Retina (tissue), 1 donor: ENCODE measurements around the gene PRSS57.
"Not testable (repeated sequence)": the region's sequence is repeated elsewhere in the genome, so short reads cannot be mapped to it uniquely, and the experiment has no call there.

Source experiments
- DNase-seq: peaks from one replicate; pipeline ENCODE4 v3.0.0-alpha.2; 2016

PRSS57 gene

DNA sequence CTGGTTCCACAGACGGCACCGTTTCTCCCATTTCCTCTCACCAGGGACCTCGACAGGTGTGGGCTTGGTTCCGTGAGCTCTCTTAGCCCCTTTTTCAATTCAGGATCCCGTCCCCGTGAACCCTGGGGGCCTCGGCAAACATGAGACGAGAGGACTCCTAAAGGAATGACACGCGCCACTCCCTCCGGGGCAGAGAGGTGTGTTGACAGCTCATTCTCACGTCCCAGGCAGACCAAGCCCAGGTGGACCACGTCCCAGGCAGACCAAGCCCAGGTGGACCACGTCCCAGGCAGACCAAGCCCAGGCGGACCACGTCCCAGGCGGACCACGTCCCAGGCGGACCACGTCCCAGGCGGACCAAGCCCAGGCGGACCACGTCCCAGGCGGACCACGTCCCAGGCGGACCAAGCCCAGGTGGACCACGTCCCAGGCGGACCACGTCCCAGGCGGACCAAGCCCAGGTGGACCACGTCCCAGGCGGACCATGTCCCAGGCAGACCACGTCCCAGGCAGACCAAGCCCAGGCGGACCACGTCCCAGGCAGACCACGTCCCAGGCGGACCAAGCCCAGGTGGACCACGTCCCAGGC, 28.2 kb downstream of the PRSS57 start:
- DNase-seq, result not testable (repeated sequence)

GRCh38 chr19:664913-665443, 30.3 kb downstream of the PRSS57 start:
- DNase-seq, result peak; percentile 95

GRCh38 chr19:663682-664117, 31.6 kb downstream of the PRSS57 start:
- DNase-seq, result no peak

- DNase-seq, result peak; percentile 90
These were observed 32.1 kb downstream of the PRSS57 start, which contains the start of gene RNF126 for GRCh38 chr19:662962-663681. Gene RNF126 (minus strand): TSS chr19:663214. CDS start chr19:663121, 93 bp downstream.

DNA sequence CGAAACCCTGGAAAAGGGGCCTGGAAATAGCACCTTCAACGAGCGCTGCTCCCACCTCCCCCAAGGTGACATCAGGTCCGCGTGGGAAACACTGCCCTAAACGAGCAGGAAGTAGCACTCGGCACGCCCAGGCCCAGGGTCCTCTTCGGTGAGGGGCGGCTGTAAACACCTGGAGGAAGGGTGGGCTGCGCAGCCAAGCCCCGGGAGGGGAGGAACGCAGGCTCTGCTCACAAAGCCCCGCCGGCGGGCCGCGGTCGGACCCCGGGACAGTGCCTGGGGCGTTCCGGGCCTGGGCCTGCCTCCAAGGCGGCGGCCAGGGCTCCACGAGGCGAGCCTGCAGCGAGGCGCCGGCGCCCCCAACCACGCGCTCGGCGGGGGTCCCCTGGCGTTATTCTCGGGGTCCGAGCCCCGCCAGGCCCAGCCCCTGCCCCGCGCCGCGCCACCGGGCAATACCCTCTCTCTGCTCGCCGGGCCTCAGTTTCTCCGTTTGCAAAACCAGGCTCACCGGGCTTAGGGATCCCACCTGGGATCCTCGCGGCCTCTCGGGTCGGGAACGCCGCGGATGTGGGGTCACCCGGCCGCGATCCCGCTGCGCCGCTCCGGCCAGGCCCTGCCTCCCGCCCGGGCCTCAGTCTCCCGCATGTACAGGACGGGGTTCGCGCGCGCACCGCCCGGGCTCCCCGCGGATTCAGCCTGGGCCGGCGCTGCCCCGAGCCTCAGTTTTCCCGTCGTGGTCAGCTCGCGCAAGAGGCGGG, 32.9 kb downstream of the PRSS57 start:
- DNase-seq, result no peak

DNA sequence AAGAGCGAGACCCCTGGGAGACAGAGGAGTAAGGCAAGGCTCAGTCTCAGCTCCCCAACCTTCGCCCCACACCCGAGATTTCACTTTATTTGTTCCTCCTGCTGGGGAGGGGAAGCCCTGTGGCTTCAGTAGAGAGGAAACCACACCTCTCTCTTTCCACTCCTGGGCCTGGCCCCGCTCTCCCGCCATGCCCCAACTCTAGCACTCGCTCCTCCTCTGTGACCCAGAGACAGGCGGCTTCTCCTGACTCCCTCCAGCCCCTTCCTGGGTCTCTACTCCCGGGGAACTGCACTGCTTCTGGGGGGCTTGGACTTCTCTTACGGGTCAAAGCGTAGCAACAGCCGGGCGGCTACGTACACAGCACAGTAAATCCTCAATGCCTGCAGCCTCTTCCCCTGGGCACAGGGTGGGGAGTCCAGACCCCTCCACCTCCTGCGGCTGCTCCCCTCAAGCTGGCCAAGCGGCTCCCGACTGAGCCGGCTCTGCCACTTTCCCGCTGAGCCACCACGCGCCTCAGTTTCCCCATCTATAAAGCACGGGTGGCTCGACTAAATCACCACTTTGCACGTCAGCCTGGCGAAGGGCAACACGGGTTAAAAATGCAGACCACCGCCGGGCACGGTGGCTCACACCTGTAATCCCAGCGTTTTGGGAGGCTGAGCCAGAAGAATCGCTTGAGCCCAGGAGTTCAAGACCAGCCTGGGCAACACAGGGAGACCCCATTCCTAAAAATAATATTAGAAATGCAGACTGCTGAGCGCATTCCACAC, 33.6 kb downstream of the PRSS57 start:
- DNase-seq, result no peak

DNA sequence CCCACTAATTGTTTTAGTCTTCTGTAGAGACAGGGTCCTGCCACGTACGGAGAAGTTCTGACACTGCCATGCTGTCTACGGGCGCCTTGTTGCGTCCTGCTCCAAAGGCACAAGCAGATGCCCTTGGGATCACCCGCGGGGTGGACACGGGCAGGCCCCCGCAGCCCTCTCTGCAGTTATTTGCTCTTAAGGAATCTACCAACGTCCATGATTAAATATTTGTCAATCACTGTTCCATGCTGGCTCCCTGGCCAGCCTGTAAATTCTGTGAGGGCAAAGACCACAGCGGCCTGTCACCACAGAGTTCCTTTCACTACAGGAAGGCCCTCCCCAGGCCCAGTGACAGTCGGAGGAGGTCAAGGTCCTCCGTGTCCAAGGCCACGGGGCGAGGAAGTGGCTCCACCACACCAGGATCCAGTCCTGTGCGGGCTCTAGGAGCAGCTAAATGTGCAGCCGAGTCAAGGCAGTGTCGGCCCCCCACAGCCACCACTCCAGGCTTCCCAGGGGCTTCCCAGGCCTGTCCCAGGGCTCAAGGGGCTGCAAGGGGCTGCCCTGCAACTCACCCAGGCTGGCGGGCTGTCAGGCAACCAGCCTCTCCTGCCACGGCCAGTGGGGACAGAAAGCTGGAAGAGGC, 34.3 kb downstream of the PRSS57 start:
- DNase-seq, result no peak

- no peak for DNase-seq
These were observed 36.1 kb downstream of the PRSS57 start for GRCh38 chr19:658916-659839.

GRCh38 chr19:658059-658839, 37.0 kb downstream of the PRSS57 start:
- DNase-seq, result no peak

DNA sequence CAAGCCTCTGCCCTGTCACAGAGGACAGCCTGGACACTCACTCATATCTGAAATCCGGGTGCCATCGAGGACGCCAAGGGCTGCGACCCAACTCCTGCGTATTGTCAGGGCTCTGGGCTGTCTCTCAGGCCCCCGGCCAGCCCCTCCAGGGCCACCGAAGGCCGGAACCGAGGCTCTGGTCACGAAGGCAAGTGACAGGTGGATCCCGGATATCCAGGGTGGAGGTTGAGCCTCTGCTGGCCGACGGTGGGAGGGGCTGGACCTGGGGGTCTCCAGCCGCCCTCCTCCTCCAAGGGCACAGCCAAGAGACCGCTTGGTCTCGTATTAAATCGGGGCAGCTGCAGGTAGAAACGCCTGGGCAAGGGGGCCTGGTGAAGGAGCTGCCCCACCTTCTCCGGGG, 37.6 kb downstream of the PRSS57 start:
- DNase-seq, result no peak

DNA sequence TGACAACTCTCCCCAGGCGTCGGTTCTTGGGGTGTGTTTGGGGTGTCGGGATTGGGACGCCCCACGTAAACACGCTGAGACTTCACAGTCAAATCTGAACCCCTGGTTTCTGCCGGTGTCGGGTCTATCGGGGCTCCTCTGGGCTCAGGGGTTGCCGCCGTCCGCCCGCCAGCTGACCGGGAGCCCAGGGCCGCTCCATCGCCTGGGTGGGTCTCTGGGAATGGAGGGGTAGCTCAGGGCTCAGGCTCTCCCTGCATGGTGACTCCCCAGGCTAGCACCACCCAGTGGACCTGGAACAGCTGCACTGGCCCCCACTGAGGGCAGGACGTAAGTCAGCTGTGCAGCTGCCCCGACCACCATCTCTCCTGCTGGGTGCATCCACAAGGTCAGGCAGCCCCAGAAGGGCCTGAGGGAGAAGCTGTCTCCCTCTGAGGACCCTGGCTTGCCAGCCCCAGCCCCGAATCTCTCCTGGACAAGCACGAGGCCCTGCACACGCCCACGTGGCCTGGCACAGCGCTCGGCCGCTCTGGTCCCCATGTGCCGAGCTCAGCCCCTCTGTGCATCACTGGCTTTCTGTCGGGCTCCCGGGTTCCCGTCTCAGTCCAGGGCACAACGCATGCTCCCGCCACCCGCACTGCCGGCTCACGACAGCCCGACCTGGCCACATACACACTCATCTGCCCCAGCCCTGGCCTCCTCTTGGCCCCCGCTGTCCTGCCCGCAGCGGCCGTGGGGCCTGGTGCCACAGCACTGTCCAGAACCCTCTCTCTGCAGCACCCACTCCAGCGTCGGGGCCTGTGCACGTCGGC, 38.3 kb downstream of the PRSS57 start:
- DNase-seq, result no peak

- no peak for DNase-seq
These were observed 39.6 kb downstream of the PRSS57 start for GRCh38 chr19:655691-656090.

- DNase-seq, result no peak
These were observed 41.8 kb downstream of the PRSS57 start for GRCh38 chr19:653425-653824.

GRCh38 chr19:652467-653389, 42.5 kb downstream of the PRSS57 start:
- DNase-seq, result no peak

- no peak for DNase-seq
These were observed 43.3 kb downstream of the PRSS57 start for GRCh38 chr19:651991-652390.

DNA sequence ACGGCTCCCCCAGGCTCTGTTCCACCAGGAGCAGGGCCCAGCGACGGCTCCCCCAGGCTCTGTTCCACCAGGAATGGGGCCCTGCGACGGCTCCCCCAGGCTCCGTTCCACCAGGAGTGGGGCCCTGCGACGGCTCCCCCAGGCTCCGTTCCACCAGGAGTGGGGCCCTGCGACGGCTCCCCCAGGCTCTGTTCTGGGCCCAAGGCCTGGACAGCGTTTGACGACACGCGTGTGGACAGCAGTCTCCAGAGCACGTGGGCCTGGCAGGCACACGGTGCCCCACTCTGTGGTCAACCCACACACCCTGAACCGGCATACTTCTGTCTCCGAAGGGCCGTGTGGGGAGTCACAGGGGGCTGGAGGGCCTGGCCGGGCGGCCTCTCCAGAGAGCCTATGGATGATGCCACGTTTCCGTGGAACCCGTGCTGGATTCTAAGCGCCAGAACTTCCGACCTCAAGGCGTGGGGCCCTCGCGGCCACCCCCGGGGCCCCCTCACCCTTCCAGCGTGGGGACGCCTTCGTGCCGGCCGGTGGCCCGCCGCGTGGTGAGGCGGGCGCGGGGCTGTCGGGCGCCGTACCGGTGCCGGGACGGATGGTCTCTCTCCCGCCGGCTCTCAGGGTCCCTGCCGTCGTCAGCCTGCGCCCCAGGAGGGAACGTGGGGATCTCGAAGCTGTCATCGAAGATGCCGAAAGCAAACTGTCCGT, 44.0 kb downstream of the PRSS57 start:
- no peak for DNase-seq

GRCh38 chr19:650121-650520, 45.1 kb downstream of the PRSS57 start:
- DNase-seq, result no peak
